ENCODE data around the gene ATOH1. TPM values are rescaled to one million over a fixed set of nuclear protein-coding genes. Genes with fewer than 3 reads are reported as not detected.

The ATOH1 gene
- total and polyA plus RNA-seq, 2 of the 13 experiments (the other 11 are each of a cell fraction or from before 2014, with no cell fraction given), result not detected

DNA sequence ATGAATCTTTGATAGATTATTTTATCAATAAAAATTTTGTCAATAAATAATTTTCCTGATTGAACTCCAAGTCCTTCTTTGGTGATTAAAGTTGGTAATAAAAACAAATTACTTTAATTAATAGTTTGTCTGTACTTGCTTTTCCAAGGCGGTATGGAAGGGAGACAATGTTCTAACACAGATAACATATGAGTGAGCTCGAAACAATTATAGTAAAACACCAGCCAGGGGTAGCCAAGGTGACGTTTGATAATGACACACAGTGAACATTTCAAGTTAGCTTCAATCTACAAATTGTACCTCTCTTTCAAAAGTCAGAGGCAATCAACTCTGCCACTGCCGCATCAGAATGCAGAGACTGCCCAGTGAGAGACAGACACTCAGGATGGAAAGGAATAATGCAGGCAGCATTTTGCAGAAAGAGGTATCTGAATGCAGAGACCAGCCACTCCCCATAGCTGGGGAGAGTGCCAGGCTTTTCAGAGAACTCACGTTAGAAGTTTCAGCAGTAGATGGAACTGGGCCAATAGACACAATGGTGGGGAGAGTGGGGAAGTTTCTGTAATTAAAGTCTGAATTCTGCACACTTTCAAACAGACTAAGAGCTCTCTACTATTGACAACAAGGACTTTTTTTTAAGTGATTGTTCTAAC, 18.1 kb upstream of the ATOH1 start (continued):
- TF ChIP-seq, protein P1, sequence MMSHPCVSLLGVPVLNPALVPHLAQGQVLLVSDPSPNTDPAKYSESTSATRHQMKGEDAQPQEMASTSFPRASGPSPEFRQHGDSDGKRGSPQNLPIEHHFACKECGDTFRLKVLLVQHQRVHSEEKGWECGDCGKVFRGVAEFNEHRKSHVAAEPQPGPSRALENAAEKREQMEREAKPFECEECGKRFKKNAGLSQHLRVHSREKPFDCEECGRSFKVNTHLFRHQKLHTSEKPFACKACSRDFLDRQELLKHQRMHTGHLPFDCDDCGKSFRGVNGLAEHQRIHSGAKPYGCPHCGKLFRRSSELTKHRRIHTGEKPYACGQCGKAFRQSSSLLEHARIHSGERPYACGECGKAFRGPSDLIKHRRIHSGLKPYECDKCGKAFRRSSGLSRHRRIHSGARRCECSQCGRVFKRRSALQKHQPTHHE (CRISPR knock-in tag; IDR thresholded peaks at IDR 0.05; ENCODE audit: borderline replicate concordance), result no peak
- TF ChIP-seq, protein P2, sequence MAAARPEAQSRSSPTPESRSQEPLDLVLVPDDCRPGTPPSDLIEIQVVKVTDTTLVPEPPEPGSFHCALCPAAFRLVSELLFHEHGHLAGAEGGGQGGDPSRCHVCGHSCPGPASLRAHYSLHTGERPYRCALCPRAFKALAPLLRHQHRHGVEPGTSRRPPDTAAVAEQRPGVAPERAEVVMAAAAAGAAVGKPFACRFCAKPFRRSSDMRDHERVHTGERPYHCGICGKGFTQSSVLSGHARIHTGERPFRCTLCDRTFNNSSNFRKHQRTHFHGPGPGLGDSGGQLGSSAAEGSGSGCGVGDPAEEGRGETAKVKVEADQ (CRISPR knock-in tag; IDR thresholded peaks at IDR 0.05; ENCODE audit: borderline replicate concordance), result no peak
- no peak for TF ChIP-seq KAT8 (CRISPR knock-in tag; IDR thresholded peaks at IDR 0.05)

DNA sequence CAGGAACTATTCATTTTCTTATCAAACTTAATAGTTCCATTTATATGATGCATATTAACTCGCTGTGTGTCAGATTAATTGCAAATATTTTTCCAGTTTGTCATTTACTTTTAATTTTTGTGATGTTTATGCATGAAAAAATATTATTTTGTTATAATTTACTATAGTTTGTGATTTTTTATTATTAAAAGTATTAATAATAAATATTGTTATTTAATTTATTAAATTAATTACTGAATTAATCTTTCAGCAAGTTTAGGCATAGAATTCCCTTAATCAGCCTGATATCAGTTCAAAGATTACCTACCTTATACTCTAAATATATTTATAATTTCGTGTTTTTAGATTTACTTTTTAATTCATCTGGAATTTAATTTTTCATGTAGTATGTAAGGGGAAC, 15.5 kb upstream of the ATOH1 start:
- ChIA-PET POLR2A (no interaction called here), CTCF (ENCODE audit: low intra/inter-chr PET ratio, low total read pairs) (no interaction called here)
- DNase-seq (ENCODE audit: low spot score), result no peak
- Histone ChIP-seq H3K27ac (ENCODE audit: extremely low read length, insufficient read depth, low read length) (no peak overlapping the region), H3K36me3 (replicated peaks in 1 of 2; ENCODE audit: control insufficient read depth in 1 of 2, insufficient read depth in 2 of 2, low read length in 2 of 2) (no peaks in the 10 kb centered on the region), H3K9me3 (ENCODE audit: low read length) (no peaks in the 10 kb centered on the region), H3K9ac (ENCODE audit: insufficient read depth, low read depth, low read length) (no peak overlapping the region), H3K79me2 (ENCODE audit: insufficient read depth, low read length) (no peaks in the 10 kb centered on the region), H3K4me2 (ENCODE audit: low read depth, low read length) (no peak overlapping the region), H3K4me3 (replicated peaks in 1 of 3; ENCODE audit: insufficient read depth in 1 of 3, low read depth in 2 of 3, low read length in 3 of 3) (no peak overlapping the region), H2AFZ (ENCODE audit: low read length) (no peak overlapping the region), H4K20me1 (ENCODE audit: insufficient read depth, low read length) (no peaks in the 10 kb centered on the region), H3K4me1 (ENCODE audit: insufficient read depth, low read length) (no peaks in the 10 kb centered on the region), H3K27me3 (ENCODE audit: control insufficient read depth in 1 of 2, insufficient read depth in 2 of 2, low read length in 2 of 2) (no peaks in the 10 kb centered on the region)
- 4% methylated on average over 2 of the region's 2 CpGs for WGBS (ENCODE audit: low lambda C conversion rate)
- no TSS peak for BruUV-seq (replicated peaks)
- no peak for FAIRE-seq
- in situ Hi-C loops (cut with HindIII; ENCODE audit: extremely low pct_ligation_motif_present, low pct_unique_long_range_greater_than_20kb) (no loop called here), intact Hi-C loops (cut with micrococcal nuclease; ENCODE audit: unreplicated experiment) (no loop called here)
- ATAC-seq, result no peak
- TF ChIP-seq, protein P3, sequence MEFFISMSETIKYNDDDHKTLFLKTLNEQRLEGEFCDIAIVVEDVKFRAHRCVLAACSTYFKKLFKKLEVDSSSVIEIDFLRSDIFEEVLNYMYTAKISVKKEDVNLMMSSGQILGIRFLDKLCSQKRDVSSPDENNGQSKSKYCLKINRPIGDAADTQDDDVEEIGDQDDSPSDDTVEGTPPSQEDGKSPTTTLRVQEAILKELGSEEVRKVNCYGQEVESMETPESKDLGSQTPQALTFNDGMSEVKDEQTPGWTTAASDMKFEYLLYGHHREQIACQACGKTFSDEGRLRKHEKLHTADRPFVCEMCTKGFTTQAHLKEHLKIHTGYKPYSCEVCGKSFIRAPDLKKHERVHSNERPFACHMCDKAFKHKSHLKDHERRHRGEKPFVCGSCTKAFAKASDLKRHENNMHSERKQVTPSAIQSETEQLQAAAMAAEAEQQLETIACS (CRISPR knock-in tag; IDR thresholded peaks at IDR 0.05), result no peak
- TF ChIP-seq SIX4 (CRISPR knock-in tag; IDR thresholded peaks at IDR 0.05) (no peak), SRSF1 (optimal IDR thresholded peaks at IDR 0.05; ENCODE audit: low read depth, low read length) (no peak), SKI (IDR thresholded peaks at IDR 0.05; ENCODE audit: partially characterized antibody) (no peak), SP1 (IDR thresholded peaks at IDR 0.05) (no peak), SP1 (CRISPR knock-in tag; IDR thresholded peaks at IDR 0.05) (no peak), ZNF605 (CRISPR knock-in tag; IDR thresholded peaks at IDR 0.05) (no peak), TAF1 (CRISPR knock-in tag; IDR thresholded peaks at IDR 0.05) (no peak), SMARCE1 (IDR thresholded peaks at IDR 0.05; ENCODE audit: borderline replicate concordance) (no peak), EZH2 (conservative IDR thresholded peaks at IDR 0.05; ENCODE audit: low read depth, low read length) (no peak), ZFP36 (IDR thresholded peaks at IDR 0.05; ENCODE audit: borderline replicate concordance, low read depth, low read length, partially characterized antibody) (no peak), ZNF552 (CRISPR knock-in tag; IDR thresholded peaks at IDR 0.05; ENCODE audit: borderline replicate concordance) (no peak), AGO1 (IDR thresholded peaks at IDR 0.05; ENCODE audit: low read depth, low read length, poor library complexity, severe bottlenecking) (no peak), SATB2 (CRISPR knock-in tag; IDR thresholded peaks at IDR 0.05) (no peak), SMAD3 (CRISPR knock-in tag; IDR thresholded peaks at IDR 0.05) (no peak)
- TF ChIP-seq, protein P4, sequence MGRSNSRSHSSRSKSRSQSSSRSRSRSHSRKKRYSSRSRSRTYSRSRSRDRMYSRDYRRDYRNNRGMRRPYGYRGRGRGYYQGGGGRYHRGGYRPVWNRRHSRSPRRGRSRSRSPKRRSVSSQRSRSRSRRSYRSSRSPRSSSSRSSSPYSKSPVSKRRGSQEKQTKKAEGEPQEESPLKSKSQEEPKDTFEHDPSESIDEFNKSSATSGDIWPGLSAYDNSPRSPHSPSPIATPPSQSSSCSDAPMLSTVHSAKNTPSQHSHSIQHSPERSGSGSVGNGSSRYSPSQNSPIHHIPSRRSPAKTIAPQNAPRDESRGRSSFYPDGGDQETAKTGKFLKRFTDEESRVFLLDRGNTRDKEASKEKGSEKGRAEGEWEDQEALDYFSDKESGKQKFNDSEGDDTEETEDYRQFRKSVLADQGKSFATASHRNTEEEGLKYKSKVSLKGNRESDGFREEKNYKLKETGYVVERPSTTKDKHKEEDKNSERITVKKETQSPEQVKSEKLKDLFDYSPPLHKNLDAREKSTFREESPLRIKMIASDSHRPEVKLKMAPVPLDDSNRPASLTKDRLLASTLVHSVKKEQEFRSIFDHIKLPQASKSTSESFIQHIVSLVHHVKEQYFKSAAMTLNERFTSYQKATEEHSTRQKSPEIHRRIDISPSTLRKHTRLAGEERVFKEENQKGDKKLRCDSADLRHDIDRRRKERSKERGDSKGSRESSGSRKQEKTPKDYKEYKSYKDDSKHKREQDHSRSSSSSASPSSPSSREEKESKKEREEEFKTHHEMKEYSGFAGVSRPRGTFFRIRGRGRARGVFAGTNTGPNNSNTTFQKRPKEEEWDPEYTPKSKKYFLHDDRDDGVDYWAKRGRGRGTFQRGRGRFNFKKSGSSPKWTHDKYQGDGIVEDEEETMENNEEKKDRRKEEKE (IDR thresholded peaks at IDR 0.05), result no peak

All from HepG2 (cell line).